CD4-positive, alpha-beta T cell (primary cell): Measurements from ENCODE around the gene GPC6. TPM values are rescaled to one million over a fixed set of nuclear protein-coding genes. Genes with fewer than 3 reads are reported as not detected.

ENCODE experiments used
- ATAC-seq: fragments of 200-7000 bp; cut with Tn5 transposase; one replicate; pipeline ENCODE4 v1.10.0; 2022; ENCODE audit warnings: mild to moderate bottlenecking; ENCODE audit not compliant: poor library complexity
- CTCF ChIA-PET: fragments of 350-600 bp; sonication (Branson Sonifier 250); formaldehyde crosslinking; loops from one replicate; lab custom pipeline; 2021; ENCODE audit warnings: antibody characterized with exemption, inconsistent platforms; lab: Charles Lee
- POLR2A ChIA-PET: fragments of 350-600 bp; sonication (Branson Sonifier 250); formaldehyde crosslinking; loops from one replicate; lab custom pipeline; 2021; ENCODE audit warnings: antibody characterized with exemption, inconsistent platforms; lab: Charles Lee
- DNase-seq, 14 experiments: peaks; one replicate each; pipeline ENCODE4 v3.0.0-alpha.2; 2013 to 2020; ENCODE audit warnings: mixed read lengths in 2 of 14
- H3K27ac ChIP-seq, 2 donors: one replicate each; pipeline versions ENCODE4 v1.5.1 to v1.7.0; 2013; ENCODE audit warnings: low read length in 2 of 2, low read depth in 1 of 2, mild to moderate bottlenecking in 1 of 2
- H3K27me3 ChIP-seq, 2 experiments: 1 replicate in 1 of 2; 2 replicates in 1 of 2; pipeline versions ENCODE4 v1.6.1 to v1.7.0; 2013; ENCODE audit warnings: low read length in 2 of 2, control low read depth in 1 of 2, mild to moderate bottlenecking in 1 of 2, moderate library complexity in 1 of 2; ENCODE audit not compliant: insufficient read depth in 2 of 2, control insufficient read depth in 1 of 2
- H3K36me3 ChIP-seq: one replicate; pipeline ENCODE4 v1.6.1; 2013; ENCODE audit warnings: low read length, control low read depth; ENCODE audit not compliant: insufficient read depth
- H3K4me1 ChIP-seq: one replicate; pipeline ENCODE4 v1.6.1; 2013; ENCODE audit warnings: low read length, control low read depth; ENCODE audit not compliant: insufficient read depth
- H3K4me3 ChIP-seq: one replicate; pipeline ENCODE4 v1.5.1; 2013; ENCODE audit warnings: mild to moderate bottlenecking, low read length, moderate library complexity
- H3K9me3 ChIP-seq, 2 experiments: 1 replicate in 1 of 2; 2 replicates in 1 of 2; pipeline versions ENCODE4 v1.6.1 to v1.7.0; 2013; ENCODE audit warnings: low read length in 2 of 2, mild to moderate bottlenecking in 2 of 2, control low read depth in 1 of 2, moderate library complexity in 1 of 2; ENCODE audit not compliant: control insufficient read depth in 1 of 2, insufficient read depth in 1 of 2
- H3K27ac Mint-ChIP-seq: one replicate; pipeline ENCODE4 v1.8.0; 2020; ENCODE audit warnings: mixed read lengths
- H3K27me3 Mint-ChIP-seq: one replicate; pipeline ENCODE4 v1.8.0; 2021; ENCODE audit warnings: mixed read lengths
- H3K36me3 Mint-ChIP-seq: one replicate; pipeline ENCODE4 v1.8.0; 2021; ENCODE audit warnings: low read depth, mixed read lengths
- H3K4me1 Mint-ChIP-seq: one replicate; pipeline ENCODE4 v1.8.0; 2021; ENCODE audit warnings: low read depth, mixed read lengths
- H3K4me3 Mint-ChIP-seq: one replicate; pipeline ENCODE4 v1.8.0; 2020; ENCODE audit warnings: mild to moderate bottlenecking, mixed read lengths
- H3K9me3 Mint-ChIP-seq: one replicate; pipeline ENCODE4 v1.8.0; 2020; ENCODE audit warnings: mixed read lengths
- intact Hi-C, 2 experiments: fragments of 100-400 bp; cut with DNase I in 1 of 2; cut with micrococcal nuclease in 1 of 2; formaldehyde crosslinking; loops; one replicate each; pipeline versions ENCODE4 v1.15.1 to v1.9.0; 2023 to 2025; cut with DNase I, micrococcal nuclease
- total RNA-seq, 174 experiments: library from RNA in 2 of 174; stranded (reverse) in 2 of 174; gene quantifications; one replicate each; pipeline ENCODE4 v1.2.3 and lab custom pipeline; 2021 to 2026
- TF ChIP-seq, protein P1 (sequence below): fragments of 200-600 bp; IDR thresholded peaks from one replicate; pipeline ENCODE4 v1.8.0; 2022; ENCODE audit warnings: antibody characterized with exemption, mild to moderate bottlenecking

Gene GPC6
- total RNA-seq, 2 experiments from 2014 or later = not detected

DNA sequence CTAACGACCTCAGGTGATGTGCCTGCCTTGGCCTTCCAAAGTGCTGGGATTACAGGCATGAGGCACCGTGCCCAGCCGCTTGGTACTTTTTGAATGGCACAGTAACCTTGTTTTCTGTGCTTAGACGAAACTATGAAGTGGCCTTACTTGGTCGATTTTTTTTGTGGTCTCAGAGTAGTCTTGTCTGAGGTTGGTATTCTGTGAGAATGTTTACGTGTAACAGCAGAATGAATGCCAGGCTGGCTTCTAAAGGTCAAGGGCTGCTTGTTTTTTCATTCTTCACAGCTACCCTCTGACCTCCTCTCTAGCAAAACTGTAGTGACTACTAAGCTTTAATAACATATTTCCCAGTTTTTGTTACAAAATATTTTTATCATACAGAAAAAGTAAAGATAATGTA lies 313.3 kb downstream of the GPC6 start:
- intact Hi-C loops = no loop called here
- ChIA-PET POLR2A (no interaction called here), CTCF (no interaction called here)
- peaks cover 0 to 4% of the 10 kb centered on the region in 2 experiments for H3K9me3 ChIP-seq
- H3K9me3 Mint-ChIP-seq = peaks cover 3% of the 10 kb centered on the region
- no peak for DNase-seq
- H3K4me1 ChIP-seq = no peaks in the 10 kb centered on the region
- H3K27me3 ChIP-seq = no peaks in the 10 kb centered on the region
- ATAC-seq = no peak
- H3K36me3 ChIP-seq = no peaks in the 10 kb centered on the region
- no peaks in the 10 kb centered on the region for H3K36me3 Mint-ChIP-seq
- H3K4me3 ChIP-seq = no peak overlapping the region
- no peak overlapping the region for H3K27ac ChIP-seq
- H3K27me3 Mint-ChIP-seq = no peaks in the 10 kb centered on the region
- no peak overlapping the region for H3K27ac Mint-ChIP-seq
- H3K4me1 Mint-ChIP-seq = no peaks in the 10 kb centered on the region
- H3K4me3 Mint-ChIP-seq = no peak overlapping the region
- TF ChIP-seq, protein P1, sequence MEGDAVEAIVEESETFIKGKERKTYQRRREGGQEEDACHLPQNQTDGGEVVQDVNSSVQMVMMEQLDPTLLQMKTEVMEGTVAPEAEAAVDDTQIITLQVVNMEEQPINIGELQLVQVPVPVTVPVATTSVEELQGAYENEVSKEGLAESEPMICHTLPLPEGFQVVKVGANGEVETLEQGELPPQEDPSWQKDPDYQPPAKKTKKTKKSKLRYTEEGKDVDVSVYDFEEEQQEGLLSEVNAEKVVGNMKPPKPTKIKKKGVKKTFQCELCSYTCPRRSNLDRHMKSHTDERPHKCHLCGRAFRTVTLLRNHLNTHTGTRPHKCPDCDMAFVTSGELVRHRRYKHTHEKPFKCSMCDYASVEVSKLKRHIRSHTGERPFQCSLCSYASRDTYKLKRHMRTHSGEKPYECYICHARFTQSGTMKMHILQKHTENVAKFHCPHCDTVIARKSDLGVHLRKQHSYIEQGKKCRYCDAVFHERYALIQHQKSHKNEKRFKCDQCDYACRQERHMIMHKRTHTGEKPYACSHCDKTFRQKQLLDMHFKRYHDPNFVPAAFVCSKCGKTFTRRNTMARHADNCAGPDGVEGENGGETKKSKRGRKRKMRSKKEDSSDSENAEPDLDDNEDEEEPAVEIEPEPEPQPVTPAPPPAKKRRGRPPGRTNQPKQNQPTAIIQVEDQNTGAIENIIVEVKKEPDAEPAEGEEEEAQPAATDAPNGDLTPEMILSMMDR = no peak

DNA sequence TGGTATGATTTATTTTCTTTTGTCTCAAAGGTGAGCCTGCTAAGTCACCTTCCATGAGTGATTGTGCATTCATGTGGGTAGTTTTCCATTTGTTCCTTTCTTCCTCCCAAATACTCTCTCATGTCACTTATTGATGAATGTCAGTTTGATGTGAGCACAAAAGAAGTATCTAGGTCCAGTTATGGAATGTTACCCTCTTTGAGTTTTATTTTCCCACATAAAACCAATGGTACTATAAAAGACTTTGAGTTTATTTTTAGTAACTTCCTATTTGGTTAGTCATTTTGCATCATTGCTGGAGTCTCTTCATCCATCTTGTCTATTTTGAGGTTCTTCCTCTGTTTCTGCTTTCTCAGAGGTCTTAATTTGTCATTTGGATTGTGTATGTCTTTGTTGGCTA lies 321.3 kb downstream of the GPC6 start:
- CTCF ChIA-PET = no interaction called here
- Histone ChIP-seq H3K27me3 (no peaks in the 10 kb centered on the region), H3K27ac (no peak overlapping the region), H3K36me3 (no peaks in the 10 kb centered on the region), H3K4me3 (no peak overlapping the region), H3K4me1 (no peaks in the 10 kb centered on the region), H3K9me3 (no peaks in the 10 kb centered on the region)
- POLR2A ChIA-PET = no interaction called here
- no peaks in the 10 kb centered on the region for H3K27me3 Mint-ChIP-seq
- H3K9me3 Mint-ChIP-seq = peaks cover 2% of the 10 kb centered on the region
- ATAC-seq (no peak), DNase-seq (no peak)
- H3K36me3 Mint-ChIP-seq = no peaks in the 10 kb centered on the region
- H3K4me3 Mint-ChIP-seq = no peak overlapping the region
- no peaks in the 10 kb centered on the region for H3K4me1 Mint-ChIP-seq
- no peak overlapping the region for H3K27ac Mint-ChIP-seq
- intact Hi-C loops = no loop called here
- TF ChIP-seq, protein P1 = no peak

DNA sequence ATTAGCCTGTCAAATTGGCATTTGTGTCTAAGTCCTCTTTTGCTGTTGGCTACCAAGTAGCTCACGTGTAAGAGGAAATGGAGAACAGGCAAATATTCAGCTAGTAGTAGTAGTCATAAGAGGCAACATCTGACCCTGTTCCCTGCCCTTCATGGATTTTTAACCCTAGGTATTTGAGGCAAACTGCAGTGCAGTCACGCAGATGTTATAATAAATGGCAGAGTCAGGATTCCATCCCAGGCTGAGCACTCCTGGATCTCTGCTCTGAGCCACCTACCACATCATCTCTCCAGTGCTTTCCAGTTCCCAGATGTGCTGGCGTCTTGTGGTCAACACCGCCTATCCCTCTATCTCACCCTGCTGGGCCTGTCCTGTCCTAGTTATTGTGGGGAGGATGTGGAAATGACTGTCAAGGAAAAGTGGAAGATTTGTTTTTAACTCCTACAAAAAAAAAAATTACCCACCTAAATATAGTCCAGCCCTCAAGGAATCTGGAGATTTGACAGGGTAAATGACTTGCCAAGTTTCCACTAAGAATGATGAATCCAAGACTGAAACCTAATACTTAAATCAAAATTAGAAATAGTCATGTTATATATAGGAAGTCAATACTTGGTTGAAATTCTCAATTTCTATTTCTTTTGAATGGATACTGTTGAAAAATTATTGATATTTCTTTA lies 322.9 kb downstream of the GPC6 start:
- Histone ChIP-seq H3K4me3 (no peak overlapping the region), H3K27me3 (no peaks in the 10 kb centered on the region), H3K36me3 (no peaks in the 10 kb centered on the region), H3K27ac (no peak overlapping the region), H3K9me3 (no peaks in the 10 kb centered on the region), H3K4me1 (no peaks in the 10 kb centered on the region)
- TF ChIP-seq, protein P1 = no peak
- no peak for DNase-seq
- POLR2A ChIA-PET = no interaction called here
- H3K27ac Mint-ChIP-seq = no peak overlapping the region
- peaks cover 2% of the 10 kb centered on the region for H3K9me3 Mint-ChIP-seq
- intact Hi-C loops = no loop called here
- no peaks in the 10 kb centered on the region for H3K4me1 Mint-ChIP-seq
- no peak for ATAC-seq
- H3K4me3 Mint-ChIP-seq = no peak overlapping the region
- CTCF ChIA-PET = no interaction called here
- no peaks in the 10 kb centered on the region for H3K36me3 Mint-ChIP-seq
- H3K27me3 Mint-ChIP-seq = no peaks in the 10 kb centered on the region
